22Rv1 (cell line): ENCODE results near the gene DUSP22.
"Not testable (repeated sequence)": the region's sequence is repeated elsewhere in the genome, so short reads cannot be mapped to it uniquely, and the experiment has no call there.

Experiments
- H3K27ac ChIP-seq: fragments of 450-650 bp; 2 replicates; pipeline ENCODE4 v1.5.1; 2017
- CTCF ChIP-seq: fragments of 450-650 bp; IDR thresholded peaks from 2 replicates; pipeline ENCODE4 v1.5.1; 2017; ENCODE audit warnings: mild to moderate bottlenecking
- ZFX ChIP-seq: fragments of 450-650 bp; IDR thresholded peaks from 2 replicates; pipeline ENCODE4 v1.6.1; 2017; ENCODE audit warnings: antibody characterized with exemption, borderline replicate concordance

The DUSP22 gene

GRCh38 chr6:280775-281468, 11.4 kb upstream of the DUSP22 start:
- H3K27ac ChIP-seq: no peak overlapping the region
- no peak for TF ChIP-seq CTCF
- no peak for TF ChIP-seq ZFX

GRCh38 chr6:281469-282103, 10.7 kb upstream of the DUSP22 start:
- no peak for TF ChIP-seq CTCF
- TF ChIP-seq ZFX: no peak
- no peak overlapping the region for H3K27ac ChIP-seq

- H3K27ac ChIP-seq: no peak overlapping the region
- no peak for TF ChIP-seq CTCF
- TF ChIP-seq ZFX: no peak
Measured at GRCh38 chr6:282177-282866, 10.0 kb upstream of the DUSP22 start.

GRCh38 chr6:282867-283416, 9.3 kb upstream of the DUSP22 start:
- H3K27ac ChIP-seq: no peak overlapping the region
- TF ChIP-seq CTCF (no peak), ZFX (no peak)

DNA sequence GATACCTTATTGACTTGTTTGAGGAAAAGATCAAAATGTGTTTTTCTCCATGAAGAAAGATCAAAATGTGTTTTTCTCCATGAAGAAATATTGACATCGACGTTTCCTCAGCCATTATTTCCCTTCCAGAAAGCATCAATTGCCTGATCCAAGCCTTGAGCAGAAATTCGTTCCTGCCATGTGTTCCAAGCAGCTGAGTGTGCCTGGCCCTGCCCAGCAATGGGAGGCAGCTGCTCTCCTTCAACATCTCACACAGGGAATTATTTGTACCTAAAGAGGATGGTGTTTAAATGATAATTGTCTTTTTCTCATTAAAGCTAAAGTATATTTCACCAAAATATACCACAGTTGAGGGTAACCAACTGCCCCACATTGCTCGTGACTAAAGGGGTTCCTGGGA, 7.8 kb upstream of the DUSP22 start:
- H3K27ac ChIP-seq: no peak overlapping the region
- TF ChIP-seq CTCF (no peak), ZFX (no peak)

GRCh38 chr6:285030-285771, 7.1 kb upstream of the DUSP22 start:
- no peak overlapping the region for H3K27ac ChIP-seq
- TF ChIP-seq ZFX (no peak), CTCF (no peak)

GRCh38 chr6:285902-286301, 6.4 kb upstream of the DUSP22 start:
- H3K27ac ChIP-seq: not testable (repeated sequence)
